ENCODE results near the gene S100A2. TPM values are rescaled to one million over a fixed set of nuclear protein-coding genes. Genes with fewer than 3 reads are reported as not detected.

The S100A2 gene
- total and polyA plus RNA-seq, 2 donors (not counting 3 experiments of a cell fraction or from before 2014, with no cell fraction given), result 4.0 to 4.3 TPM

DNA sequence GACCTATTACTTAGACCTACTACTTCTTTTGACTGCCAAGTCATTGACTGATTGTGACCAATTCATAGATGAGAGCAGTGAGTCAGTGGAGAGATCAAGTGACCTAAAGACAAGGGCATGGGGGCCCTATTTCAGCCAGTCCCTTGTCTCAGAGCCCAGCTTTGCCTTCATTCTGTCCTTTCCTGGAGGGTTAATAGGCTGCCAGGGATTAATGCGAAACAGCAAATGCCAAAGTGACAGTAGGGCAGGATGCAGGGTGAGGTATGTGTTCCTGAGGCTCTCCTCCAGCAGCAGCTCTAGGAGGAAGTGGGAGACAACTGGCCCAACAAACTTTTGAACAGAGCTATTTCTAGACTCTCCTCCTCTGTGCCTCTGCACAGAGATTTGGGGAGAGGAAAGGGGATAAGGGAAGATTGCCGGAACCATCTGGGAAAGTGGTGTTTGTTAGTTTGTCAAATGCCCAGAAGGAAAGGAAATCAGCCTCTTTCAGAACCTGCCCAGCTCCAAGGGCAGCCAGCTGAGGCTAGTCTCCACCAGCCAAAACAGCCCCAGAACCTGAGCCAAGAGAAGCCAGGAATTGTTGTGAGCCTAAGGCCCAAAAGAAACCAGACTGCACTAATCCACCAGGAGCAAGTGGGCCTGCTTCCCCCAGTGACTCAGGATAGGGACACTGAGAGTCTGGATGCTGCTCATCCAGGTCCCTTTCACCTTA lies 11.7 kb downstream of the S100A2 start:
- no peaks in the 10 kb centered on the region for H4K20me1 ChIP-seq (replicated peaks; ENCODE audit: control insufficient read depth, extremely low read depth, insufficient read depth, low read length)
- H3K4me3 ChIP-seq (replicated peaks in 1 of 3; ENCODE audit: insufficient read depth in 1 of 3, low read depth in 1 of 3, low read length in 3 of 3), result no peak overlapping the region
- peaks cover 15% of the 10 kb centered on the region for H3K4me1 ChIP-seq (ENCODE audit: control insufficient read depth, extremely low read depth, insufficient read depth, low read length)
- H3K27ac ChIP-seq (ENCODE audit: insufficient read depth, low read depth, low read length), result no peak overlapping the region
- intact Hi-C loops (cut with micrococcal nuclease), result no loop called here
- no peaks in the 10 kb centered on the region for H3K79me2 ChIP-seq (ENCODE audit: control insufficient read depth, insufficient read depth, low read length)
- peak overlapping the region; percentile 11 for H2AFZ ChIP-seq (ENCODE audit: low read depth, low read length)
- ChIA-PET POLR2A (no interaction called here), CTCF (interaction anchor here (0.6 to 1.6 kb wide), 8 partner anchors 9 to 74 kb away, joined by 3 to 5 read pairs (median 4); partner anchors contain the start of gene S100A13)
- H3K9me1 ChIP-seq (replicated peaks; ENCODE audit: control insufficient read depth, extremely low read depth, insufficient read depth, low read length), result no peaks in the 10 kb centered on the region
- DNase-seq (ENCODE audit: low read depth, low spot score) (peak; percentile 42), FAIRE-seq (peak; percentile 43)
- no peaks in the 10 kb centered on the region for H3K27me3 ChIP-seq (ENCODE audit: control insufficient read depth in 2 of 2, insufficient read depth in 2 of 2, low read length in 2 of 2)
- no peaks in the 10 kb centered on the region for H3K36me3 ChIP-seq (ENCODE audit: control insufficient read depth in 2 of 2, extremely low read depth in 1 of 2, insufficient read depth in 2 of 2, low read length in 2 of 2)
- TF ChIP-seq POLR2AphosphoS5 (IDR thresholded peaks at IDR 0.05; ENCODE audit: insufficient read depth, low read depth, low read length), result no peak
- TF ChIP-seq, protein P1, sequence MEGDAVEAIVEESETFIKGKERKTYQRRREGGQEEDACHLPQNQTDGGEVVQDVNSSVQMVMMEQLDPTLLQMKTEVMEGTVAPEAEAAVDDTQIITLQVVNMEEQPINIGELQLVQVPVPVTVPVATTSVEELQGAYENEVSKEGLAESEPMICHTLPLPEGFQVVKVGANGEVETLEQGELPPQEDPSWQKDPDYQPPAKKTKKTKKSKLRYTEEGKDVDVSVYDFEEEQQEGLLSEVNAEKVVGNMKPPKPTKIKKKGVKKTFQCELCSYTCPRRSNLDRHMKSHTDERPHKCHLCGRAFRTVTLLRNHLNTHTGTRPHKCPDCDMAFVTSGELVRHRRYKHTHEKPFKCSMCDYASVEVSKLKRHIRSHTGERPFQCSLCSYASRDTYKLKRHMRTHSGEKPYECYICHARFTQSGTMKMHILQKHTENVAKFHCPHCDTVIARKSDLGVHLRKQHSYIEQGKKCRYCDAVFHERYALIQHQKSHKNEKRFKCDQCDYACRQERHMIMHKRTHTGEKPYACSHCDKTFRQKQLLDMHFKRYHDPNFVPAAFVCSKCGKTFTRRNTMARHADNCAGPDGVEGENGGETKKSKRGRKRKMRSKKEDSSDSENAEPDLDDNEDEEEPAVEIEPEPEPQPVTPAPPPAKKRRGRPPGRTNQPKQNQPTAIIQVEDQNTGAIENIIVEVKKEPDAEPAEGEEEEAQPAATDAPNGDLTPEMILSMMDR (IDR thresholded peaks at IDR 0.05; ENCODE audit: extremely low read depth in 1 of 2, insufficient read depth in 1 of 2, low read depth in 1 of 2, low read length in 2 of 2), result no peak
- TF ChIP-seq, protein P2, sequence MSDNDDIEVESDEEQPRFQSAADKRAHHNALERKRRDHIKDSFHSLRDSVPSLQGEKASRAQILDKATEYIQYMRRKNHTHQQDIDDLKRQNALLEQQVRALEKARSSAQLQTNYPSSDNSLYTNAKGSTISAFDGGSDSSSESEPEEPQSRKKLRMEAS (IDR thresholded peaks at IDR 0.05; ENCODE audit: insufficient read depth, insufficient read length), result no peak
- TF ChIP-seq EZH2 (IDR thresholded peaks at IDR 0.05; ENCODE audit: borderline replicate concordance, low read depth, low read length, severe bottlenecking), result no peak
- TF ChIP-seq MYC (IDR thresholded peaks at IDR 0.05; ENCODE audit: low read depth, low read length), result no peak
- TF ChIP-seq FOS (IDR thresholded peaks at IDR 0.05; ENCODE audit: borderline replicate concordance, insufficient read depth, low read length), result no peak
- no peak for TF ChIP-seq POLR2A (IDR thresholded peaks at IDR 0.05; ENCODE audit: low read depth, low read length)
- no peak for TF ChIP-seq GATA2 (IDR thresholded peaks at IDR 0.05; ENCODE audit: insufficient read depth, insufficient read length, low read depth, low read length)
- TF ChIP-seq JUN (IDR thresholded peaks at IDR 0.05; ENCODE audit: borderline replicate concordance, insufficient read depth, insufficient read length, low read depth), result no peak
- H3K9ac ChIP-seq (replicated peaks; ENCODE audit: extremely low read depth, insufficient read depth, low read length), result no peak overlapping the region
- H3K9me3 ChIP-seq (replicated peaks; ENCODE audit: control insufficient read depth, insufficient read depth, low read length), result no peaks in the 10 kb centered on the region
- dilution Hi-C loops (cut with MboI; ENCODE audit: extremely low pct_ligation_motif_present, low sequenced_read_pairs), result no loop called here
- no TSS peak for BruUV-seq (replicated peaks)
- no peak overlapping the region for H3K4me2 ChIP-seq (ENCODE audit: insufficient read depth, low read length)
